NCI-H1092 (cell line): ENCODE measurements around the gene MRPL52.
A peak's percentile ranks its signal among the peaks of the same experiment; 100 is the strongest.
"Not testable (repeated sequence)": the region's sequence is repeated elsewhere in the genome, so short reads cannot be mapped to it uniquely, and the experiment has no call there.

ENCODE experiments used
- DNase-seq: peaks from one replicate; lab custom pipeline; 2025; lab: John Stamatoyannopoulos, UW

Gene MRPL52

GRCh38 chr14:22839159-22839779 lies 9.6 kb downstream of the MRPL52 start:
- no peak for DNase-seq

DNA sequence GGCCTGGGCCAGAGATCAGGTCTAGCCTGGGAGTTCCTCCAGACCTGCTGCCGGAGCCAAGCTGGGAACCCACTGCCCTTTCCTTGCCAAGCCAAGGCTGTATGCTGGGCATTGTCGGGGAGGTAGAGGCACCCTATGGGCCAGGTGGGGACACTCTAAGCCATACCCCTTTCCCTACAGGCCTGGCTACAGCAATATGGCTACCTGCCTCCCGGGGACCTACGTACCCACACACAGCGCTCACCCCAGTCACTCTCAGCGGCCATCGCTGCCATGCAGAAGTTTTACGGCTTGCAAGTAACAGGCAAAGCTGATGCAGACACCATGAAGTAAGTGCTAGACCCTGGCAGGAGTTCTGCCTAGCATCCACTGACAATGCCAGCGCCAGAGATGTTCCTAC lies 11.6 kb downstream of the MRPL52 start:
- DNase-seq = no peak

DNA sequence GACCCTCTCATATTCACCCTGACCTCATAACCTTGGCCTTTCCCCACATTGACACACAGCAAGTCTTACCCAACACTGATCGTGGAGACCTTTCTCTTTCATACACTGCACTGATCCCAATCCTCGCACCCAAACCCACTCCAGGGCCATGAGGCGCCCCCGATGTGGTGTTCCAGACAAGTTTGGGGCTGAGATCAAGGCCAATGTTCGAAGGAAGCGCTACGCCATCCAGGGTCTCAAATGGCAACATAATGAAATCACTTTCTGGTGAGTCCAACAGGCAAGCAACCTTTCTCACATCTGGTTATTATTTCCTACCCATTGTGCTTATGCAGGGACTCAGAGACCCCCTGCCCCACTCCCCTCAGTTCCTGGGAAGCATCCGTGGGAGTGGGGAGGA lies 12.1 kb downstream of the MRPL52 start:
- DNase-seq = no peak

- no peak for DNase-seq
Measured at GRCh38 chr14:22842211-22843122, 12.8 kb downstream of the MRPL52 start.

DNA sequence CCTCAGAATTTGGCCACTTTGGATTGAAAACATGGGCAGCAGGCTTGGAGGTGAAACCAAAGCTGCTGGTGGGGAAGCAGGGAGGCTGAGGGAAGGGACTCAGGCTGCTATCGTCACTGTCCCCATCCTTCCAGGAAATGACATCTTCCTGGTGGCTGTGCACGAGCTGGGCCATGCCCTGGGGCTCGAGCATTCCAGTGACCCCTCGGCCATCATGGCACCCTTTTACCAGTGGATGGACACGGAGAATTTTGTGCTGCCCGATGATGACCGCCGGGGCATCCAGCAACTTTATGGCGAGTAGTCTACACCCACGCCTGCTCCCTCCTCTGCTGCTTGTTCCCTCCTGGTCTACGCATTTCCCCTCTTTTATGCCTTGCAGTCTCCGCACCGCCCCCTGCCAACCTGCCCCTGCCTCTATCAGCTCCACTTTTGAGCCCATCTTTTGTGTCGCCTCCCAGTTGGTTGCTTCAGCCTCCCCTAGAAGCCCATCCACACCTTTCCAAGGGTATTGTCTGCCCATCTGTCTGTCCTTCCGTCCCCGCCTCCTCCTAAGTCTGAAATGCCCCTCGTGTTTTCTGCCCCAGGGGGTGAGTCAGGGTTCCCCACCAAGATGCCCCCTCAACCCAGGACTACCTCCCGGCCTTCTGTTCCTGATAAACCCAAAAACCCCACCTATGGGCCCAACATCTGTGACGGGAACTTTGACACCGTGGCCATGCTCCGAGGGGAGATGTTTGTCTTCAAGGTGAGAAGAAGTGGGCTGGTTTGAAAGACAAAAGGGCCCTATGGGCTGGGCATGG lies 13.6 kb downstream of the MRPL52 start:
- DNase-seq = no peak

- DNase-seq = no peak
Measured at GRCh38 chr14:22844221-22845102, 14.8 kb downstream of the MRPL52 start.

DNA sequence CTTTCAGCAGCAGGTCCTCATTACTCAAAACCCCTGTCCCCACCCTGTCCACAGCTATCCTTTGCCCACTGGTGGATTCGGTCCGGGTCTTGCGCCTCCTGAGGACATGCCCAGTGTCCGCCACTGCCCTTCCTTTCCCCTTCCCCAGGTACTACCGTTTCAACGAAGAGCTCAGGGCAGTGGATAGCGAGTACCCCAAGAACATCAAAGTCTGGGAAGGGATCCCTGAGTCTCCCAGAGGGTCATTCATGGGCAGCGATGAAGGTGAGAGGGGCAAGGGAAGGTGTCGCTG lies 15.4 kb downstream of the MRPL52 start:
- no peak for DNase-seq

DNA sequence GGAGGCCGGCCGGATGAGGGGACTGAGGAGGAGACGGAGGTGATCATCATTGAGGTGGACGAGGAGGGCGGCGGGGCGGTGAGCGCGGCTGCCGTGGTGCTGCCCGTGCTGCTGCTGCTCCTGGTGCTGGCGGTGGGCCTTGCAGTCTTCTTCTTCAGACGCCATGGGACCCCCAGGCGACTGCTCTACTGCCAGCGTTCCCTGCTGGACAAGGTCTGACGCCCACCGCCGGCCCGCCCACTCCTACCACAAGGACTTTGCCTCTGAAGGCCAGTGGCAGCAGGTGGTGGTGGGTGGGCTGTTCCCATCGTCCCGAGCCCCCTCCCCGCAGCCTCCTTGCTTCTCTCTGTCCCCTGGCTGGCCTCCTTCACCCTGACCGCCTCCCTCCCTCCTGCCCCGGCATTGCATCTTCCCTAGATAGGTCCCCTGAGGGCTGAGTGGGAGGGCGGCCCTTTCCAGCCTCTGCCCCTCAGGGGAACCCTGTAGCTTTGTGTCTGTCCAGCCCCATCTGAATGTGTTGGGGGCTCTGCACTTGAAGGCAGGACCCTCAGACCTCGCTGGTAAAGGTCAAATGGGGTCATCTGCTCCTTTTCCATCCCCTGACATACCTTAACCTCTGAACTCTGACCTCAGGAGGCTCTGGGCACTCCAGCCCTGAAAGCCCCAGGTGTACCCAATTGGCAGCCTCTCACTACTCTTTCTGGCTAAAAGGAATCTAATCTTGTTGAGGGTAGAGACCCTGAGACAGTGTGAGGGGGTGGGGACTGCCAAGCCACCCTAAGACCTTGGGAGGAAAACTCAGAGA lies 16.3 kb downstream of the MRPL52 start:
- DNase-seq = no peak

- no peak for DNase-seq
Measured at GRCh38 chr14:22846811-22847307, 17.2 kb downstream of the MRPL52 start.

GRCh38 chr14:22847661-22848341 lies 18.1 kb downstream of the MRPL52 start:
- DNase-seq = no peak

DNA sequence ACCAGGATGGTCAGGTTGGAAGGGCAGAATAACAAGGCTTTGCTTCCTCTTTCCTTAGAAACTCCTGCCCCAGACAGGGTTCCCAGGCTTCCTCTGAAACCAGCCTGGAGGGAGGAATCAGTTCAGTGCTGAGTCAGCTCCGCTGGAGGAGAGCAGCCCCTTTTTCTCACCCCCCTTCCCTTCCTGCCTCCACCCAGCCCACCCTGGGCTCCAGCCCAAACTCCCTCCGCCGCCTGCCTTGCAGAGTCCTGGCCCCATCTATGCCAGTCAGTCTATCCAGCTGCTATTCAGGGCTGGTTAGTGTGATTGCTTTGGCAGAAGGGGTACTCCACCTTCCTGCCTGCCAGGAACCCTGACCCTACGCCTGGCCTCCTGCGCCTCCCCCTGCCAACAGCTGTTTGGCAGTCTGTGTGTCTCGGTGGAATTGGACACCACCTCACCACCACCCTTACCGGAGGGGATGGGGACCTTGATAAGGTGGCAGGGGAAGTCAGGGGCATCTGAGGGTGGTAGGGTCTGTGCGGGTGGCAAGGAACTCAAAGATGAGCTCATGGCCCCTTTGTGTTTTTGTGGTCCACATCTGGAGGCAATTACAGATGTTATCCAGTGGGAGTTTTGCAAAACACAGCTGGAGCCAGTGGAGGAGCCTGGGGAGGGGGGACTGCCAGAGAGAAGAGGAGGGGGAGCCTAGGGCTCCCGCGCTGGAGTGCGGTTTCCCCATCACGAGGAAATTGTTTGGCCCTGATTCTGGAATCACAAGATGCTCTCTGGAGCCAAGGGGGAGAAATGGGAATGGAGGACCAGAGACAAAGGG lies 18.9 kb downstream of the MRPL52 start:
- DNase-seq = peak; percentile 46

- no peak for DNase-seq
Measured at GRCh38 chr14:22849212-22849819, 19.6 kb downstream of the MRPL52 start.

DNA sequence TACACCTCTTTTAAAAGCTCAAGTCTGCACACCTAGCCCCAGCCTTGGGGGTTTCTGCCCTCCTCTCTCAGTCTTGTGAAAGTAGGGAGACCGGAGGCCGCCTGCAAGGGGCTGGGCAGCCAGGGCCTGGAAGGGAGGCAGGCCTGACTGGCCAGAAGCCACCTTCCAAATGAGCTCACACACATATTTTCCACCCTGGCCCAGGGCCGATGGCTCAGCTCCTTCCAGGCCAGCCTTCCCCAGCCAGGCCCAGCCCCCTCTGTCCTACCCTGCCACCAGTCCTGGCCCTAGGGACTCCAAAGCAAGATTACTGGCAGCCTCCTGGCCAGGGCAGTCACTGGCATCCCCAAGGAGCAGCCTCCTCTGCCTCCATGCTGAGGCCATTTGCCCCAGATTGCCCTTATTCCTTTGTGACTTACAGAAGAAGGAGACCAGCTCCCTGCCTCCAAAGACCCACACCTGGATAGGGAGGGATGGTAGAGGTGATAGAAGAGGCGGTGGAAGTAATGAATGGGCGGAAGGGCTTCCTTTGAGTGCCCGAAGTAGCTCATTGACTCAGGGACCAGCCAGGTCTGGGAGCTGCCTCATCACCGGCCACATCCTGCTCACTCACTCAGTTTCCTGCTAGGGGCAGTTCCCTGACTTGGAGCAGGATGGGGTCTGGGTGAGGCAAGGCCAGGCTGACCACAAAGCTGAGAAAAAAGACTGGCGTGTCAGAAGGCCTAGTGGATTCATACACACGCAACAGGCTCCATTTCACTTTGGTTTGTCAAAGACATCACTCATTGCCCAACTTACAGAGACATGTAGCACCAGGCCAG lies 21.5 kb downstream of the MRPL52 start:
- DNase-seq = no peak

DNA sequence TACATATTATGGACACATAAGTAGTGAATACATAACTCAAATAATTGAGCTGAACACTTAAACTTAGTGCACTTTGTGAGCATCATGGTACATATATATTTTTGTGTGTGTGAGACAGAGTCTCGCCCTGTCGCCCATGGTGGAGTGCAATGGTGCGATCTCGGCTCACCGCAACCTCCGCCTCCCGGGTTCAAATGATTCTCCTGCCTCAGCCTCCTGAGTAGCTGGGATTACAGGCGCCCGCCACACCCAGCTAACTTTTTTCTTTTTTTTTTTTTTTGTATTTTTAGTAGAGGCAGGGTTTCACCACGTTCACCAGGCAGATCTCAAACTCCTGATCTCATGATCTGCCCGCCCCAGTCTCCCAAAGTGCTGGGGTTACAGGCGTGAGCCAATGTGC lies 22.5 kb downstream of the MRPL52 start:
- not testable (repeated sequence) for DNase-seq

- DNase-seq = no peak
Measured at GRCh38 chr14:22852599-22852939, 22.9 kb downstream of the MRPL52 start.

DNA sequence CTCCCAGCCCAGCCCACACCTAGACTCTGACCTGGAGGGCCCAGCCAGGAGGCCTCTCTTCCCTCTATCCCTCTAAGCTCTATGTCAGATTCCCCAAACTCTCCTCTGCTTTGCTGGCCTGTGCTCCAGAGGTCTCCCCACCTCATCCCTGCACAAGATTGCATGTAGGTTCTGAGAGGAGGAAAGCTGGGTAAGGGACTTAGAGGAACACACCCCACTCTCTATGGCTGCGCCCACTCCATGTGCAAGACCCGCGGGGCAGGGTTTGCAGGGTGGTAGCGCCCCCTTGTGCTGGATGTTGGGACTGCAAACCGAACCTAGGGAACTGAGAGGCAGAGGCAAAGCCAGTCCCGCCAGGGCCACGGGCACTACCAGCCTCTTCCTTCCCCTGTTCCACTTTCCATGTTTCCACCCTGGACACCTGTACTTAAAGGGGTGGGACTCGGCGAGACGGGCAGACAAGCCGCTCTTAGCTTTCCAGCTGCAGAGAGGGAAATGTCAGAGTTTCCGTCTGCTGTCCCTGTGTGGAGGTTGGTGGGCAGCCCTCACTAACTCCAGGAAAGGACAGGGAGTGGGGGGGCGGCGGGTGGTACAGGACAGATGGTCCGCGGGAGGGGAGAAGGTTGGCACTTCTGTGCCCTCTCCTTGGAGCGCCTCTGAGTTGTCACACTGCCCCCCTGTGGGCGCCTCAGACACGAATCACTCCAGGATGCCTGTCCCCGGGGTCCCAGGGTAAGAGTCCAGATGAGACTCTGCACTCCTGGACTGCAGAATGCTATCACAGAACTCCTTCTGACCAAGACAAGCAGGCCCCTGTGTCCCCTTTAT lies 23.5 kb downstream of the MRPL52 start:
- DNase-seq = peak; percentile 72

GRCh38 chr14:22854296-22854695 lies 24.6 kb downstream of the MRPL52 start:
- not testable (repeated sequence) for DNase-seq
